WERI-Rb-1 (cell line): Measurements from ENCODE around the gene PLPPR1.
"Not testable (repeated sequence)": the region's sequence is repeated elsewhere in the genome, so short reads cannot be mapped to it uniquely, and the experiment has no call there.

ENCODE experiments used
- DNase-seq: peaks from one replicate; pipeline ENCODE4 v3.0.0-alpha.2; 2020
- H3K27ac ChIP-seq: fragments of 250-450 bp; sonication (Bioruptor Pico); 2 replicates; pipeline ENCODE4 v1.5.1; 2020; ENCODE audit warnings: mild to moderate bottlenecking, moderate library complexity
- H3K27me3 ChIP-seq: fragments of 250-450 bp; sonication (Bioruptor Pico); 2 replicates; pipeline ENCODE4 v1.5.1; 2021; ENCODE audit warnings: mild to moderate bottlenecking, low read depth, moderate library complexity; ENCODE audit not compliant: insufficient read depth, severe bottlenecking
- H3K36me3 ChIP-seq: fragments of 250-450 bp; sonication (Bioruptor Pico); 2 replicates; pipeline ENCODE4 v1.5.1; 2020; ENCODE audit warnings: mild to moderate bottlenecking, moderate library complexity
- H3K4me3 ChIP-seq: 2 replicates; pipeline ENCODE4 v1.5.1; 2011; ENCODE audit warnings: low read depth, mild to moderate bottlenecking, control low read depth, low read length
- H3K9me3 ChIP-seq: fragments of 250-450 bp; sonication (Bioruptor Pico); 2 replicates; pipeline ENCODE4 v1.5.1; 2021; ENCODE audit warnings: mild to moderate bottlenecking, moderate library complexity; ENCODE audit not compliant: severe bottlenecking
- CTCF ChIP-seq: IDR thresholded peaks from 2 replicates; pipeline ENCODE4 v1.5.1; 2011; ENCODE audit warnings: low read depth, mild to moderate bottlenecking, control low read depth, inconsistent platforms, low read length

PLPPR1 gene

DNA sequence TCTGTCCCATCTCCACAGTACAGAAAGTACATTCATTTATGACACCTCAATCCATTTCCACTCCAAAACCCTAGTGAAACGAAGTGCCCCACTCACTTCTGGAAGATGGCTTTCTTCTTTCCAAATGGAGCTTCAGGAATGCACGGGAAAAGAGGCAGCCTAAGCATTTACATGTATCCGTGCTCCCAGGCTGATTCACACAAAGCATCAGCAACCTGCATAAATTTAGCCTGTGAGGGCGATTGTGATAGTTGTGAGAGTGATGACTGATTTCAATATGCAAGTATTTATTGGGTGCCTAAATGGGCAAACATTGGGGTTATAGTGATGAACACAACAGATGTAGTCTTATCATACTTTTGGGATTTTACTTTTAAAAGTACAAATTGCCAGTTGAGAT is 86.6 kb downstream of the PLPPR1 start:
- DNase-seq: no peak
- no peaks in the 10 kb centered on the region for H3K36me3 ChIP-seq
- H3K27me3 ChIP-seq: no peaks in the 10 kb centered on the region
- no peak for TF ChIP-seq CTCF
- H3K9me3 ChIP-seq: no peaks in the 10 kb centered on the region
- H3K4me3 ChIP-seq: no peak overlapping the region
- H3K27ac ChIP-seq: no peak overlapping the region

GRCh38 chr9:101117161-101117560 is 88.6 kb downstream of the PLPPR1 start:
- Histone ChIP-seq H3K9me3 (no peaks in the 10 kb centered on the region), H3K27me3 (no peaks in the 10 kb centered on the region), H3K27ac (no peak overlapping the region), H3K4me3 (no peak overlapping the region), H3K36me3 (no peaks in the 10 kb centered on the region)
- no peak for TF ChIP-seq CTCF
- DNase-seq: no peak

- peaks cover 15% of the 10 kb centered on the region for H3K9me3 ChIP-seq
- peak; percentile 99 for TF ChIP-seq CTCF
- no peak overlapping the region for H3K4me3 ChIP-seq
- H3K36me3 ChIP-seq: no peaks in the 10 kb centered on the region
- H3K27ac ChIP-seq: peak overlapping the region; percentile 0; the same call in 1 of the 2 replicates
- DNase-seq: peak; percentile 93
- no peaks in the 10 kb centered on the region for H3K27me3 ChIP-seq
Observed at GRCh38 chr9:101119206-101119819, 90.8 kb downstream of the PLPPR1 start.

DNA sequence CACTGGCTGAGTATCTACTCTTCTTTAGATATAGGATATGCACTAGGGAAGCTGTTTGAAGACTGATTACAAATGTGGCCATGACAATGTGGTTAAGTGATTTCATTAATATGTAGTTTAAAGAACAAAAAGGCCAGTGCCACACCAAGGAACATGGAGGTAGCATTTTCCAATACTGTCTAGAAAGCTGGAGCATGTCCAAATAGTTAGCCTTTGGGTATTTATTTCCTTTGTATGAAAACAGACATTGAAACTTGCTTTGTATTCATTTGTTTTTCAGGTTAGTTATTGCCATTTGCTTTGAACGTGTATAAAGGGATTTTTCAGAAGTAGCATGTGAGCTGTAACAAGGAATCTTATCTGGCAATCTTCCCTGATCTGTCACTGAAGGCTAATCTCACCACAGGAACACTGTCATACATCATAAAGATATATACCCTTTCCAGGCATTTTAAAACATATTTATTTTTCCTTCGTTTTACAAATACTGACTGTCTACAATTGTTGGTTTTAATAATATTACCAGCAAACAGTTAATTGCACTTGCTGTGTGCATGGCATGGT is 93.4 kb downstream of the PLPPR1 start:
- Histone ChIP-seq H3K9me3 (peaks cover 20% of the 10 kb centered on the region), H3K36me3 (no peaks in the 10 kb centered on the region), H3K27ac (peak overlapping the region; percentile 12; the same call in 1 of the 2 replicates), H3K4me3 (no peak overlapping the region), H3K27me3 (no peaks in the 10 kb centered on the region)
- no peak for TF ChIP-seq CTCF
- DNase-seq: no peak

GRCh38 chr9:101126556-101126955 is 98.0 kb downstream of the PLPPR1 start:
- Histone ChIP-seq H3K27ac (no peak overlapping the region), H3K36me3 (no peaks in the 10 kb centered on the region), H3K9me3 (peaks cover 26% of the 10 kb centered on the region), H3K4me3 (no peak overlapping the region), H3K27me3 (no peaks in the 10 kb centered on the region)
- no peak for TF ChIP-seq CTCF
- DNase-seq: no peak

DNA sequence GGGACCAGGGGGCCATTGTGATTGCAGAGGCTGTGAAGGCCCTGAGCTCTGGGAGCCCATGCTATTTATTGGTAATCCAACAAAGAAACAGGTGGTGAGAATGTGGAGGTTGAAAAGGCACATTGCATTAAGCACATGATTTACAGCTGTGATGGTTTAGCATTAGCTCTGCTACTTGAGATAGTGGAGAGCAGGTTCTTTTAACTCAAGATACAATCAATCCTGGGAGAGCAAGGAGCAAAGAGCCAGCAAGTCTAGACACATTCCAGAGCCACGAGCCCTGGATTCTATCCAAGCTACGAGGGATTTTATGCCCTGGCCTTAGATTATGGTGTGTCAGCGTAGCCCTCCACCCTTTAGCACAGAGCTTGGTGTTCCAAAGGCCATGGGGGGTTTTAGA is 98.8 kb downstream of the PLPPR1 start:
- H3K27me3 ChIP-seq, DNase-seq, H3K4me3 ChIP-seq, H3K36me3 ChIP-seq, H3K27ac ChIP-seq: not testable (repeated sequence)
- H3K9me3 ChIP-seq: peaks cover 26% of the 10 kb centered on the region
